Peyer's patch (tissue), 4 donors: Measurements from ENCODE around the gene PSMG1.
"Not testable (repeated sequence)": the region's sequence is repeated elsewhere in the genome, so short reads cannot be mapped to it uniquely, and the experiment has no call there.

ENCODE experiments used
- CTCF ChIP-seq, 6 experiments: fragments of 450-650 bp in 4 of 6; fragments of 200-600 bp in 2 of 6; sonication (generic) in 1 of 6; IDR thresholded peaks; one replicate each; pipeline ENCODE4 v1.5.1; 2017 to 2019; ENCODE audit warnings: antibody characterized with exemption in 6 of 6, mild to moderate bottlenecking in 3 of 6, moderate library complexity in 1 of 6
- POLR2A ChIP-seq, 2 donors: fragments of 450-650 bp; IDR thresholded peaks; one replicate each; pipeline ENCODE4 v1.5.1; 2017; ENCODE audit warnings: antibody characterized with exemption in 2 of 2, mild to moderate bottlenecking in 2 of 2, moderate library complexity in 2 of 2

DNA sequence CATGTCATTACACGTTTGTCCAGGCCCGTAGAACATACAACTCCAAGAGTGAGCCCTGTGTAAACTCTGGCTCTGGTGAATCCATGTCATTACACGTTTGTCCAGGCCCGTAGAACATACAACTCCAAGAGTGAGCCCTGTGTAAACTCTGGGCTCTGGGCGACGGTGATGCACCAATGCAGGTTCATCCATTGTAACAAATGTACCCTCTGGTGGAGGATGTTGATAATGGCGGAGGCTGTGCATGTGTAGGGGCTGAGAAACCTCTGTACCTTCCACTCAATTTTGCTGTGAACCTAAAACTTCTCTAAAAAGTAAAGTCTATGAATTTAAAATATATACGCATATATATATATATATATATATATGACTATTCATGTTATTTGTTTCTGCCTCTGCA lies 47.1 kb downstream of the PSMG1 start:
- peak in 3 of 6 experiments; percentile 42 to 47 (median 44) for TF ChIP-seq CTCF (IDR thresholded peaks at IDR 0.05)
- TF ChIP-seq POLR2A (IDR thresholded peaks at IDR 0.05): not testable (repeated sequence)
